ENCODE measurements around the gene ABCC3.
A peak's percentile ranks its signal among the peaks of the same experiment; 100 is the strongest.

The ABCC3 gene

GRCh38 chr17:50685691-50686493, 51.2 kb downstream of the ABCC3 start:
- DNase-seq: no peak

- DNase-seq: no peak
Observed at GRCh38 chr17:50686494-50687199, 52.0 kb downstream of the ABCC3 start.

DNA sequence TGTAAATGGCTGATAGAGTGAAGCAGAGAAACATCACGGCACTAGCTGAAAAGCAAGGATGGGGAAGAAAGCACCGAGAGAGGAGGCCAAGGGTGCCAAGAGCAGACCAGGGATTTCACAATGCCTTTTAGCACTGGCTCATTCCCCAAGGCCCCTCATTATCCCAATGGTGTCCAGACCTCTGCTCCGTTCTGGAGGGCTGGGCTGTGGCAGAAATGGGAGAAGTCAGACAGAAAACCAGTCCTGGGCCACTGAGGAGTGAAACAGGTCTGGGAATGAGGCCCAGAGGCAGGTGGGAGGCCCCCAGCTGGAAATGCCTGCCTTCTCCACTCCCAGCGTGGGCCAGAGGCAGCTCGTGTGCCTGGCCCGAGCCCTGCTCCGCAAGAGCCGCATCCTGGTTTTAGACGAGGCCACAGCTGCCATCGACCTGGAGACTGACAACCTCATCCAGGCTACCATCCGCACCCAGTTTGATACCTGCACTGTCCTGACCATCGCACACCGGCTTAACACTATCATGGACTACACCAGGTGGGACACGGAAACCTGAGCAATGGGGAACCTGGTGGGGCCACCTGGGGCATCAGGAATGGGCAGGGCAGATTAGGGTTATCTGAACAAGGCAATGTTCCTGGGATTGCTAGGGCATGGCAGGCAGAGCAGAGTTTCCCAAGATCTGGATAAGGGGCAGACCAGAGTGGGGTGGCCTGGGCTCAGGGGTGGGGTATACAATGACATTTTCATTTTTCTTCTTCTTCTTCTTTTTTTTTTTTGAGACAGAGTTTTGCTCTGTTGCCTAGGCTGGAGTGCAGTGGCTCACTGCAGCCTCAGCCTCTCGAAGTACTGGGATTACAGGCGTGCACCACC, 52.8 kb downstream of the ABCC3 start:
- no peak for DNase-seq

GRCh38 chr17:50688245-50688644, 53.6 kb downstream of the ABCC3 start:
- no peak for DNase-seq

GRCh38 chr17:50689251-50689650, 54.6 kb downstream of the ABCC3 start:
- no peak for DNase-seq

DNA sequence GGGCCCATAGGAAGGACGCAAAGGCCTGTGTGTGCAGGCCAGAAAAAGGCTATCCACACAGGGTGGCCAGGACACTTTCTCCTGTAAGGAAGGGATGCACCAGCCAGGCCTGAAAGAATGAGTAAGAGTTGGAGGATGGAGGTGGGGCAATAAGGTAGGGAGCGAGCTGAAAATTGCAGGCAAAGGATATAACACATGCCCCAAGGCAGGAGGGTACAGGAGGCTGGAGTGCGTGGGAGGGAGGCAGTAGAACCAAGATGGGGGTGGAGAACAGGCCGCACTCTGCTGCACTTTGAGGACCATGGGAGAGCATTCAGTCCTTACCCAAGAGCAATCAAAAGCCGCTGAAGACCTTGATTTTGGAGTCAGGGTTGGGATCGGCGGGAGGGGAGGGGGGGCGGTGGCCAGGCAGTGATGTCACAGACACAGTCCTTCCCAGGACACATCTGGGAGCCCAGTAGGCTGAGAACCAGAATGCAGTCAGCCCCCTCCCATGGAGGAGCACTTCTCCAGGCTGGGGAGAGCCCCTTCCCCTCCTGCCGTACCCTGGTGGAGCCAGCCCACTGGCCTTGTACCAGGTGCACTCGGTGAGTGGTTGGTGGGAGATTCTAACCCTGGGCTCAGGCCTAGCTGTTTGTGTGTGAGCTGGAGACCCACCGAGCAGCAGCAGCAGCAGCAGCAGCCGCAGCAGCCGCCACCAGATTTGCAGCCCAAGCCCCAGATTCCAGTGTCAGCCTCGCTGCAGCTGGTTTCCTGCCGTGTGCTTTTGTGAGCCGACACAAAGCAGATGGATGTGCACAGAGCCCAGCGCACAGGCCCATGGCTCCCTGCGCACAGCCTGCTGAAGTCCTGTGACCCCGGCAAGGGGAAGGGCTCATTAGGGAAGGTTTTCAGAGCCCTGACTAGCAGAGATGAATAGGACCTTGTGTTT, 55.5 kb downstream of the ABCC3 start:
- no peak for DNase-seq

- no peak for DNase-seq
Observed at GRCh38 chr17:50690887-50691549, 56.3 kb downstream of the ABCC3 start.

GRCh38 chr17:50691550-50692447, 57.1 kb downstream of the ABCC3 start:
- no peak for DNase-seq

- no peak for DNase-seq
Observed at GRCh38 chr17:50692448-50693035, 57.9 kb downstream of the ABCC3 start.

DNA sequence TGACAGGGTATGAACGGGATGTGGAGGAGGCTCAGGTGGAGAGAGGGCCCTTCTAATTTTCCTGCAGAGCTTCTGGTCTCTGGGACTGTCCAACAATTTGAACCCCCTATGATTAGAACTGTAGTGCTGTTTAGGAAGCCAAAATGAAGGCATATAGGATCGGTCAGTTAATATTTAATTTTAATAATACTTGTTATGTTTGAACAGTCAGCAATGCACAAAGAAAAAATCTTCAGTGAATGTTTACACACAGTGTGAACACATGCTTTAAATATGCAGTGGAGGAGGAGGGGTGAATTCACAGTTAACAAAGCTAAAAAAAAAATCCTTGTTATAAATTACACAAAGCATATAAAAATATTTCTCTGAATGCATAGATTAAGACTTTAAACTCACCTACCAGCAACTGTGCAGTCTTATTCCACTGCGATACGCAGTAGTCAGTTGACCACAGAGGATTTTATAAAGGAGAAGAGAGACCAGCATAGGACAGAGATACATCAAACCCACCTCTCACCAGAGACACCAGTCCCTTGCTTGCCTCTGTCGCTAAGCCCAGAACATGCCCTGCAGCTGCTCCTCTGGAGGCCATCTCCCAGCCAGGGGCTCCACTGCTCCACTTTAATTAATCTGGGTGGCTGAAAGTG, 58.5 kb downstream of the ABCC3 start:
- no peak for DNase-seq

DNA sequence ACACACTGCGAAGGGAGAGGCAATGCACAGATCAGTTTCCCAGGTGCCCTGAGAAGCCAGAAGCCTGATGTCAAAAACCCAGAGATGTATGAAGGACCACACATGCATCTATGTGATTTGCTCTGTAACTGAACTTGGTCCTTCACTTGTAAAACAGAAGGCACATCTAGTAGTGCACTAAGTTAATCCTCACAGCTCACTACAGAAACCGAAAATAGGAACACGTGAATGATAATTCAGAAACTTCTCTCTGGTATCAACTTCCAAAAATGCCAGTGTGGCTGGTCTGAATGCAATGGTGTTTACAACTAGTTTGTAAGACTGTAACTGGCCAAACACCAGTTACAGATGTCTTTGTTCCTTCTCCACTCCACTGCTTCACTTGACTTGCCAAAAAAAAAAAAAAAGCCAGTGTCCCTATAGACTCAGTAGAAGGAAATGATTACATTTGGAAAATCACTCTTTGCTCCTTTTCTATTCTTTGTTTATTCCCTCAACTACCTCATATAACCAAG, 61.7 kb downstream of the ABCC3 start:
- no peak for DNase-seq

DNA sequence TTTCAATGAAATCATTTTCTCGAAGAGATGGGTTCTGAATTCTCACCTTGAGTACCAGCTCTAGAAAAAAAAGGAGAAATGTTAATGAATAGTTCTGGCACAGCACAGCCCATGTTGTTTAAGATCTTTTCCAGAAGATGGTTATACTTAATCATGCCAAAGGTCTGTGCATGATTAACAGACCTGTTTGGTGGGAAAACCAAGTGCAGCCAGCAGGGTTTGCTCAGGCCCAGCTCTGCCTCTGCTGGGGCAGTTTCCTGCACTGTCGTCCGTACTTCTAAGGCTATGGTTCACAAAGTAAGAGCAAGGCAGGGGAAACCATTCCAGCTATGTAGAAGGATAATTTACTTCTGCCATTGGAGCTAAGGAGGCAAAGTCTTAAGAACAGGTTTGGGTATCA, 62.4 kb downstream of the ABCC3 start:
- DNase-seq: no peak

DNA sequence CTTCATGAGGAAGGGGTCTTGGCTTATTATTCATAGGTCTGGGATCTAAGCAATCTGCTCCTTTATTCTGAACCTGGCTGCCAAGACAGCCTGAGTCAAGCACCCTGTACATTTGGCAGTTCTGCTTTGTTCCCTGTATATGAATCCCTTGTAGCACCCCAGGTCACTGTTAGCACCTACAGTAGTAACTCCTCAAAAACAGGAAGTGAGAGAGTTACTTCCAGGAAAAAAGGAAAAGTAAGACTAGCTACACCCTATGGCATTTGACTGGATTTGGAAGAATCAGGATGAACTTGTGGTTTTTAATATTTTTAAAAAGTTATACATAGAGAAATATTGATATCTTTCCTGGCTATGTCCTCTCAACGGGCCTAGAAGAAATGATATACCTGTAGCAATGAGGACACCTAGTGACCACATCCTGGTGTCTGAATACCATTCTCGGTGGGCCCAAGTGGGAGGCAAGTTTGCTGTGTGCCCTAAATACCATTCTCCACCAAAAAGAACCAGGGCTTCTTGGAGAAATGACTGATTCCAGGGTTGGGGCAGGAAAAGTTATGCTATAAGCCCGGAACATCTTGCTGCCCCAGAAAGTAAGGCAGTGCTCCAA, 63.1 kb downstream of the ABCC3 start:
- no peak for DNase-seq

- DNase-seq: no peak
Observed at GRCh38 chr17:50699410-50699809, 64.7 kb downstream of the ABCC3 start.

DNA sequence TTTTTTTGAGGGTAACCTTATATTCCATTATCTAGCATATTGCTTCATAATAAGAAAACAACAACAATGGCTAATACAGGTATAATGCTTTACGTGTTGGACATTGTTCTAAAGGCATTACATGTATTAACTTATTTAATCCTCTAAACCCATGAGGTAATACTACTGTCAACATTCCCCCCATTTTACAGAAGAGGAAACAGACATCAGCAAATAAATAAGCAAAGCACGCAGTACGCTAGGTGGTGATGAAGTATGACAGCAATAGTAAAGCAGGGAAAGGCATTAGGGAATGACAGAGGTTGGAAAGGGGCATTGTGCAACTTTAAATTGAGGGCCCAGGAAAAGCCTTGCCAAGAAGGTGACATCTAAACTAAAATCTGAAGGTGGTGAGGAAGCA, 68.5 kb downstream of the ABCC3 start:
- no peak for DNase-seq

GRCh38 chr17:50707289-50708049, 72.8 kb downstream of the ABCC3 start, which contains the start of gene ANKRD40:
Gene ANKRD40, minus strand, starts transcription at chr17:50707914. Its CDS starts 260 bp downstream, at chr17:50707654.
- DNase-seq: peak; percentile 81

- DNase-seq: no peak
Observed at GRCh38 chr17:50708050-50709000, 73.6 kb downstream of the ABCC3 start.
